Measurements from ENCODE around the gene KLRC2.

The KLRC2 gene

GRCh38 chr12:10386857-10387256, 49.0 kb downstream of the KLRC2 start:
- no peak for TF ChIP-seq CTCF (IDR thresholded peaks at IDR 0.05; ENCODE audit: control insufficient read depth, extremely low read depth, insufficient read depth)
- H3K4me3 ChIP-seq (ENCODE audit: low read depth, low read length), result no peak overlapping the region

GRCh38 chr12:10385166-10385613, 50.6 kb downstream of the KLRC2 start:
- no peak for DNase-seq (ENCODE audit: low read depth)
- TF ChIP-seq CTCF (IDR thresholded peaks at IDR 0.05; ENCODE audit: control insufficient read depth, extremely low read depth, insufficient read depth), result no peak
- no peak overlapping the region for H3K4me3 ChIP-seq (ENCODE audit: low read depth, low read length)

More at GRCh38 chr12:10386857-10387256, 49.0 kb downstream of the KLRC2 start:
- no peak for DNase-seq (ENCODE audit: low read depth)

GRCh38 chr12:10384191-10384590, 51.6 kb downstream of the KLRC2 start:
- no peak overlapping the region for H3K4me3 ChIP-seq (ENCODE audit: low read depth, low read length)
- DNase-seq (ENCODE audit: low read depth), result no peak
- no peak for TF ChIP-seq CTCF (IDR thresholded peaks at IDR 0.05; ENCODE audit: control insufficient read depth, extremely low read depth, insufficient read depth)

DNA sequence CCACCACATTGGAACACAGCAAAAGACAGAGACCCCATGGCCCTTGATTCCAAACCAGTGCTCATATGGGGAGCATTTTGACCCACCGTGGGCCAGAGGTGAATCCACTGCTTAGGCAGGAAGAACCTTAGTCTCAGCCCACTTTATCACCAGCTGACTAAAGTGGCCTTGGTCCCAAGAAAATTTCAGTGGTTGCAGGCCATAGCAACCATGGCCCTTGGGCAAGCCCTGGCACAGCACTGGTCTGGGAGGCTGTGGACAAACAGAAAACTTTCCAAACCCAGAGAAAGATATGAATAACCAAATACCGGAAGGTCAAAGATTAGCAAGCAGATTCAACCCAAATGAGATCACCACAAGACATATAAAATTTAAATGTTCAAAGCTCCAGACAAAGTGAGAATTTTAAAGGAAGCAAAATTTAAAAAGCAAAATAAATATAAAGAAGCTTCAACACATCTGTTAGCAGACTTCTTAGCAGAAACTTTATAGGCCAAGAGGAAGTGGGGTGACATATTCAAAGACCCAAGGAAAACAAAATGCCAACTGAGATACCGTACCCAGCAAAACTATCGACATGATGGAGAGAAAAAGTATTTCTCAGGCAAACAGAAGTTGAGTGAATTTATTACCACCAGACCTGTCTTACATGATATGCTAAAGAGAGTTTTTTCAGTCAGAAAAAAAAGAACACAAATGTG, 53.7 kb downstream of the KLRC2 start:
- TF ChIP-seq CTCF (IDR thresholded peaks at IDR 0.05; ENCODE audit: control insufficient read depth, extremely low read depth, insufficient read depth), result no peak
- no peak for DNase-seq (ENCODE audit: low read depth)

More for the DNA sequence above, 53.7 kb downstream of the KLRC2 start:
- no peak overlapping the region for H3K4me3 ChIP-seq (ENCODE audit: low read depth, low read length)
